H9 (cell line): Measurements from ENCODE around the gene TEDDM1. TPM values are rescaled to one million over a fixed set of nuclear protein-coding genes. Genes with fewer than 3 reads are reported as not detected.

Experiments used
- DNase-seq: peaks from one replicate; pipeline ENCODE4 v3.0.0-alpha.2; 2017
- H2AFZ ChIP-seq: one replicate; pipeline ENCODE4 v1.6.1; 2013; ENCODE audit warnings: mild to moderate bottlenecking, low read length, control low read depth, moderate library complexity
- H2AK5ac ChIP-seq: 2 replicates; pipeline ENCODE4 v1.6.1; 2013; ENCODE audit warnings: low read length, control low read depth, mixed read lengths; ENCODE audit not compliant: insufficient read length
- H2BK120ac ChIP-seq: one replicate; pipeline ENCODE4 v1.6.1; 2013; ENCODE audit warnings: low read depth, mild to moderate bottlenecking, low read length, control low read depth, inconsistent platforms; ENCODE audit not compliant: poor library complexity, severe bottlenecking
- H2BK12ac ChIP-seq: 2 replicates; pipeline ENCODE4 v1.6.1; 2013; ENCODE audit warnings: low read length, control low read depth, mixed read lengths, low read depth; ENCODE audit not compliant: insufficient read length
- H2BK15ac ChIP-seq: 2 replicates; pipeline ENCODE4 v1.6.1; 2013; ENCODE audit warnings: low read depth, low read length, control low read depth
- H2BK20ac ChIP-seq: one replicate; pipeline ENCODE4 v1.6.1; 2013; ENCODE audit warnings: low read depth, mild to moderate bottlenecking, low read length, control low read depth, inconsistent platforms; ENCODE audit not compliant: poor library complexity, severe bottlenecking
- H2BK5ac ChIP-seq: 2 replicates; pipeline ENCODE4 v1.6.1; 2013; ENCODE audit warnings: low read length, control low read depth, mixed read lengths; ENCODE audit not compliant: insufficient read length
- H3K14ac ChIP-seq: 2 replicates; pipeline ENCODE4 v1.6.1; 2013; ENCODE audit warnings: low read length, control low read depth; ENCODE audit not compliant: insufficient read depth
- H3K18ac ChIP-seq: 2 replicates; pipeline ENCODE4 v1.6.1; 2013; ENCODE audit warnings: low read depth, mild to moderate bottlenecking, mixed read lengths, low read length, control low read depth; ENCODE audit not compliant: insufficient read length
- H3K23ac ChIP-seq: 2 replicates; pipeline ENCODE4 v1.6.1; 2013; ENCODE audit warnings: low read length, control low read depth, mixed read lengths, low read depth; ENCODE audit not compliant: insufficient read length
- H3K23me2 ChIP-seq: 2 replicates; pipeline ENCODE4 v1.6.1; 2013; ENCODE audit warnings: low read depth, mild to moderate bottlenecking, mixed read lengths, low read length, control low read depth; ENCODE audit not compliant: insufficient read length, poor library complexity, severe bottlenecking
- H3K27ac ChIP-seq: 2 replicates; pipeline ENCODE4 v1.5.1; 2013; ENCODE audit warnings: low read length, control low read depth, mixed read lengths, low read depth; ENCODE audit not compliant: insufficient read length
- H3K27me3 ChIP-seq: 2 replicates; pipeline ENCODE4 v1.6.1; 2013; ENCODE audit warnings: low read length, control low read depth, inconsistent platforms; ENCODE audit not compliant: insufficient read depth
- H3K4ac ChIP-seq: 2 replicates; pipeline ENCODE4 v1.6.1; 2013; ENCODE audit warnings: low read depth, mild to moderate bottlenecking, control low read depth, inconsistent platforms, low read length, moderate library complexity
- H3K4me1 ChIP-seq: 2 replicates; pipeline ENCODE4 v1.6.1; 2013; ENCODE audit warnings: low read length, control low read depth, inconsistent platforms; ENCODE audit not compliant: insufficient read depth
- H3K4me2 ChIP-seq: 2 replicates; pipeline ENCODE4 v1.6.1; 2013; ENCODE audit warnings: low read length, control low read depth, mixed read lengths; ENCODE audit not compliant: insufficient read length, insufficient read depth
- H3K56ac ChIP-seq: 2 replicates; pipeline ENCODE4 v1.6.1; 2013; ENCODE audit warnings: low read depth, mild to moderate bottlenecking, mixed read lengths, low read length, control low read depth; ENCODE audit not compliant: insufficient read length
- H3K79me1 ChIP-seq: 2 replicates; pipeline ENCODE4 v1.6.1; 2013; ENCODE audit warnings: low read depth, mild to moderate bottlenecking, moderate library complexity, low read length, control low read depth, inconsistent platforms; ENCODE audit not compliant: insufficient read depth, poor library complexity, severe bottlenecking
- H3K79me2 ChIP-seq: 2 replicates; pipeline ENCODE4 v1.6.1; 2013; ENCODE audit warnings: low read length, control low read depth, inconsistent platforms; ENCODE audit not compliant: insufficient read depth
- H3K9ac ChIP-seq: 2 replicates; pipeline ENCODE4 v1.6.1; 2013; ENCODE audit warnings: low read length, control low read depth, mixed read lengths; ENCODE audit not compliant: insufficient read length; ENCODE audit errors: extremely low read depth
- H3K9me3 ChIP-seq: one replicate; pipeline ENCODE4 v1.6.1; 2013; ENCODE audit warnings: low read depth, low read length, inconsistent platforms; ENCODE audit not compliant: control insufficient read depth
- H3T11ph ChIP-seq: one replicate; pipeline ENCODE4 v1.6.1; 2013; ENCODE audit warnings: mild to moderate bottlenecking, low read length, control low read depth, inconsistent platforms
- H4K20me1 ChIP-seq: one replicate; pipeline ENCODE4 v1.6.1; 2013; ENCODE audit not compliant: control insufficient read depth, insufficient read length, insufficient read depth
- H4K5ac ChIP-seq: 2 replicates; pipeline ENCODE4 v1.6.1; 2013; ENCODE audit warnings: low read depth, mild to moderate bottlenecking, mixed read lengths, low read length, control low read depth; ENCODE audit not compliant: insufficient read length
- H4K8ac ChIP-seq: replicated peaks from 2 replicates; pipeline ENCODE4 v1.6.1; 2013; ENCODE audit warnings: low read length, control low read depth, mixed read lengths, low read depth; ENCODE audit not compliant: insufficient read length
- H4K91ac ChIP-seq: 2 replicates; pipeline ENCODE4 v1.6.1; 2013; ENCODE audit warnings: low read depth, mild to moderate bottlenecking, moderate library complexity, mixed read lengths, low read length, control low read depth; ENCODE audit not compliant: insufficient read length
- H3K27ac Mint-ChIP-seq, 3 experiments: 2 replicates in 2 of 3; 3 replicates in 1 of 3; pipeline ENCODE4 v1.8.0; 2020 to 2021; ENCODE audit warnings: mixed read lengths in 3 of 3, mild to moderate bottlenecking in 1 of 3, moderate library complexity in 1 of 3
- H3K27me3 Mint-ChIP-seq: 2 replicates; pipeline ENCODE4 v1.8.0; 2021; ENCODE audit warnings: low read depth, mild to moderate bottlenecking, moderate library complexity, mixed read lengths
- H3K36me3 Mint-ChIP-seq, 3 experiments: 2 replicates in 2 of 3; 3 replicates in 1 of 3; pipeline ENCODE4 v1.8.0; 2020 to 2021; ENCODE audit warnings: low read depth in 3 of 3, mixed read lengths in 3 of 3; ENCODE audit not compliant: insufficient read depth in 1 of 3
- H3K4me1 Mint-ChIP-seq, 2 experiments: 2 replicates each; pipeline ENCODE4 v1.8.0; 2020; ENCODE audit warnings: mixed read lengths in 2 of 2
- H3K4me3 Mint-ChIP-seq, 2 experiments: 2 replicates in 1 of 2; 3 replicates in 1 of 2; pipeline ENCODE4 v1.8.0; 2020 to 2021; ENCODE audit warnings: mild to moderate bottlenecking in 2 of 2, mixed read lengths in 2 of 2, moderate library complexity in 1 of 2
- H3K9me3 Mint-ChIP-seq, 2 experiments: 2 replicates in 1 of 2; 3 replicates in 1 of 2; pipeline ENCODE4 v1.8.0; 2020; ENCODE audit warnings: mild to moderate bottlenecking in 2 of 2, mixed read lengths in 2 of 2, moderate library complexity in 1 of 2
- WGBS: extraction: QIAGEN DNeasy Blood & Tissue Kit; methylation state at CpG from one replicate; pipeline ENCODE4 v1.1.7; 2013; ENCODE audit warnings: missing lambda C conversion rate, low lambda C conversion rate, mixed read lengths; ENCODE audit not compliant: insufficient read length; ENCODE audit errors: extremely low coverage; 5-methylcytosine and 5-hydroxymethylcytosine counted together
- total RNA-seq: library from RNA; stranded (reverse); gene quantifications from 2 replicates; pipeline ENCODE4 v1.2.1, GENCODE V29; 2021
- TF ChIP-seq, protein P1 (sequence below): fragments of 200-600 bp; sonication (generic); conservative IDR thresholded peaks from 3 replicates; pipeline ENCODE4 v1.8.0; 2021; ENCODE audit warnings: antibody characterized with exemption, mild to moderate bottlenecking

Gene TEDDM1
- total RNA-seq, 1 experiment from 2014 or later: not detected

DNA sequence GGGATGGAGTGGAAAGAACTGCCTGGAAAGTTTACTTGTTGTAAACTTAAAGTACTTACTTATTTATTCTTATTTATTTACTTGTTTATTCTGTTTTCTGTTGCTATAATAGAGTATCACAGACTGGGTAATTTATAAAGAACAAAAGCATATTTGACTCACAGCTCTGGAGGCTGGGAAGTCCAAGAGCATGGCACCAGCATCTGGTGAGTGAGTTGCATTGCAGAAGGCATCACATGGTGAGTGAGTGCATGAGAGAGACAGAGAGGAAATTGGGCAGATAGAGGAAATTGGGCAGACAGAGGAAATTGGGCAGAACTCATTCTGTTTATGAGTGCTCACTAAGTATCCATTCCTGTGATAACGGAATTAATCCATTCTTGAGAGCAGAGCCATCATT is 37.9 kb upstream of the TEDDM1 start:
- no peaks in the 10 kb centered on the region for H3K23me2 ChIP-seq
- no peaks in the 10 kb centered on the region for H3K9me3 ChIP-seq
- peaks cover 20 to 21% of the 10 kb centered on the region in 2 experiments for H3K9me3 Mint-ChIP-seq
- H3K23ac ChIP-seq: no peak overlapping the region
- no peaks in the 10 kb centered on the region for H4K20me1 ChIP-seq
- peaks cover 2% of the 10 kb centered on the region; the same call in 1 of the 2 replicates for H3K27me3 Mint-ChIP-seq
- no peaks in the 10 kb centered on the region for H3K79me1 ChIP-seq
- no peak overlapping the region for H4K8ac ChIP-seq
- H4K91ac ChIP-seq: no peak overlapping the region
- no peak overlapping the region for H3K18ac ChIP-seq
- no peak overlapping the region for H3T11ph ChIP-seq
- no peak overlapping the region for H3K4me3 Mint-ChIP-seq
- H3K56ac ChIP-seq: no peak overlapping the region
- H3K4me1 Mint-ChIP-seq: no peaks in the 10 kb centered on the region
- DNase-seq: no peak
- no peak overlapping the region for H2BK15ac ChIP-seq
- no peaks in the 10 kb centered on the region for H3K27me3 ChIP-seq
- no peak overlapping the region for H3K27ac Mint-ChIP-seq
- no peaks in the 10 kb centered on the region for H3K4me1 ChIP-seq
- no peak overlapping the region for H3K27ac ChIP-seq
- no peak overlapping the region for H2BK120ac ChIP-seq
- no peak overlapping the region for H2BK12ac ChIP-seq
- H2BK5ac ChIP-seq: no peak overlapping the region
- H3K4ac ChIP-seq: no peak overlapping the region
- no peak overlapping the region for H2BK20ac ChIP-seq
- H4K5ac ChIP-seq: no peak overlapping the region
- no peak overlapping the region for H3K4me2 ChIP-seq
- no peak overlapping the region for H3K14ac ChIP-seq
- no peak overlapping the region for H3K9ac ChIP-seq
- H2AFZ ChIP-seq: no peak overlapping the region
- TF ChIP-seq, protein P1, sequence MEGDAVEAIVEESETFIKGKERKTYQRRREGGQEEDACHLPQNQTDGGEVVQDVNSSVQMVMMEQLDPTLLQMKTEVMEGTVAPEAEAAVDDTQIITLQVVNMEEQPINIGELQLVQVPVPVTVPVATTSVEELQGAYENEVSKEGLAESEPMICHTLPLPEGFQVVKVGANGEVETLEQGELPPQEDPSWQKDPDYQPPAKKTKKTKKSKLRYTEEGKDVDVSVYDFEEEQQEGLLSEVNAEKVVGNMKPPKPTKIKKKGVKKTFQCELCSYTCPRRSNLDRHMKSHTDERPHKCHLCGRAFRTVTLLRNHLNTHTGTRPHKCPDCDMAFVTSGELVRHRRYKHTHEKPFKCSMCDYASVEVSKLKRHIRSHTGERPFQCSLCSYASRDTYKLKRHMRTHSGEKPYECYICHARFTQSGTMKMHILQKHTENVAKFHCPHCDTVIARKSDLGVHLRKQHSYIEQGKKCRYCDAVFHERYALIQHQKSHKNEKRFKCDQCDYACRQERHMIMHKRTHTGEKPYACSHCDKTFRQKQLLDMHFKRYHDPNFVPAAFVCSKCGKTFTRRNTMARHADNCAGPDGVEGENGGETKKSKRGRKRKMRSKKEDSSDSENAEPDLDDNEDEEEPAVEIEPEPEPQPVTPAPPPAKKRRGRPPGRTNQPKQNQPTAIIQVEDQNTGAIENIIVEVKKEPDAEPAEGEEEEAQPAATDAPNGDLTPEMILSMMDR: no peak
- no peak overlapping the region for H2AK5ac ChIP-seq
- no peaks in the 10 kb centered on the region for H3K79me2 ChIP-seq
- WGBS: no CpG with 5 or more reads among the region's 1 CpG
- H3K36me3 Mint-ChIP-seq: peaks cover 4 to 10% (median 10%) of the 10 kb centered on the region in 3 experiments; a peak in 6 of 7 replicates
